SHP77 treated with DMSO at 0.1 percent for 48 hours (cell line): ENCODE results near the gene IZUMO2.
"Not testable (repeated sequence)": the region's sequence is repeated elsewhere in the genome, so short reads cannot be mapped to it uniquely, and the experiment has no call there.

Source experiments
- DNase-seq: peaks from one replicate; lab custom pipeline; 2025; lab: John Stamatoyannopoulos, UW

Gene IZUMO2

GRCh38 chr19:50184196-50184595 lies 21.1 kb upstream of the IZUMO2 start:
- no peak for DNase-seq

- no peak for DNase-seq
Observed at GRCh38 chr19:50181121-50181520, 18.0 kb upstream of the IZUMO2 start.

GRCh38 chr19:50178859-50179537 lies 15.9 kb upstream of the IZUMO2 start:
- no peak for DNase-seq

- DNase-seq, result peak; percentile 25
Observed at GRCh38 chr19:50178320-50178719, 15.2 kb upstream of the IZUMO2 start.

- DNase-seq, result no peak
Observed at GRCh38 chr19:50176775-50177174, 13.7 kb upstream of the IZUMO2 start.

- DNase-seq, result no peak
Observed at GRCh38 chr19:50175924-50176323, 12.8 kb upstream of the IZUMO2 start.

- DNase-seq, result no peak
Observed at GRCh38 chr19:50174100-50174793, 11.2 kb upstream of the IZUMO2 start.

- no peak for DNase-seq
Observed at GRCh38 chr19:50173127-50173526, 10.0 kb upstream of the IZUMO2 start.

GRCh38 chr19:50172726-50173125 lies 9.6 kb upstream of the IZUMO2 start:
- no peak for DNase-seq

GRCh38 chr19:50171752-50172151 lies 8.7 kb upstream of the IZUMO2 start:
- no peak for DNase-seq

- no peak for DNase-seq
Observed at GRCh38 chr19:50167314-50167721, 4.2 kb upstream of the IZUMO2 start.

- DNase-seq, result no peak
Observed at GRCh38 chr19:50159078-50159477, 4.0 kb downstream of the IZUMO2 start.

- no peak for DNase-seq
Observed at GRCh38 chr19:50158577-50158976, 4.5 kb downstream of the IZUMO2 start.

GRCh38 chr19:50155520-50156109 lies 7.5 kb downstream of the IZUMO2 start:
- no peak for DNase-seq

- no peak for DNase-seq
Observed at GRCh38 chr19:50154529-50154928, 8.6 kb downstream of the IZUMO2 start.

GRCh38 chr19:50152578-50152977 lies 10.5 kb downstream of the IZUMO2 start:
- no peak for DNase-seq

GRCh38 chr19:50148528-50148927 lies 14.6 kb downstream of the IZUMO2 start:
- no peak for DNase-seq

GRCh38 chr19:50147462-50148423 lies 15.3 kb downstream of the IZUMO2 start:
- DNase-seq, result peak; percentile 96

GRCh38 chr19:50141921-50142320 lies 21.2 kb downstream of the IZUMO2 start:
- DNase-seq, result not testable (repeated sequence)

- DNase-seq, result not testable (repeated sequence)
Observed at GRCh38 chr19:50140118-50140845, 22.8 kb downstream of the IZUMO2 start.

- DNase-seq, result not testable (repeated sequence)
Observed at GRCh38 chr19:50136603-50137365, 26.3 kb downstream of the IZUMO2 start.
